ENCODE measurements around the gene TUFT1.

DNA sequence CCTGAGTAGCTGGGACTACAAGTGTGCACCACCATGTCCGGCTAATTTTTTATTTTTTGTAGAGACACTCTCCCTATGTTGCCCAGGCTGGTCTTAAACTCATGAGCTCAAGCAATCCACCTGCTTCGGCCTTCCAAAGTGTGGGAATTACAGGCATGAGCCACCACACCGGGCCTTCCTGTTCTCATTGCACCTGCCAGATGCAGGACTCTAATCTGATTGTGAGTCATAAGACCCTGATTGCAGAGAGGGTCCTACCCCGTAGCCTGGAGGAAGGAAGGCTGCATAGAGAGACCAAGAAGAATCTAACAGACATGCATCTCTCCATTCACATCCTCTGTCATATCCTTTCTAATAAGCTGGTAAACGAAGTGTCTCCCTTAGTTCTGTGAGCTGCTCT, 48.5 kb upstream of the TUFT1 start:
- TF ChIP-seq, protein P1, sequence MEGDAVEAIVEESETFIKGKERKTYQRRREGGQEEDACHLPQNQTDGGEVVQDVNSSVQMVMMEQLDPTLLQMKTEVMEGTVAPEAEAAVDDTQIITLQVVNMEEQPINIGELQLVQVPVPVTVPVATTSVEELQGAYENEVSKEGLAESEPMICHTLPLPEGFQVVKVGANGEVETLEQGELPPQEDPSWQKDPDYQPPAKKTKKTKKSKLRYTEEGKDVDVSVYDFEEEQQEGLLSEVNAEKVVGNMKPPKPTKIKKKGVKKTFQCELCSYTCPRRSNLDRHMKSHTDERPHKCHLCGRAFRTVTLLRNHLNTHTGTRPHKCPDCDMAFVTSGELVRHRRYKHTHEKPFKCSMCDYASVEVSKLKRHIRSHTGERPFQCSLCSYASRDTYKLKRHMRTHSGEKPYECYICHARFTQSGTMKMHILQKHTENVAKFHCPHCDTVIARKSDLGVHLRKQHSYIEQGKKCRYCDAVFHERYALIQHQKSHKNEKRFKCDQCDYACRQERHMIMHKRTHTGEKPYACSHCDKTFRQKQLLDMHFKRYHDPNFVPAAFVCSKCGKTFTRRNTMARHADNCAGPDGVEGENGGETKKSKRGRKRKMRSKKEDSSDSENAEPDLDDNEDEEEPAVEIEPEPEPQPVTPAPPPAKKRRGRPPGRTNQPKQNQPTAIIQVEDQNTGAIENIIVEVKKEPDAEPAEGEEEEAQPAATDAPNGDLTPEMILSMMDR (IDR thresholded peaks at IDR 0.05; ENCODE audit: insufficient read depth, low read length) = no peak
- TF ChIP-seq, protein P2, sequence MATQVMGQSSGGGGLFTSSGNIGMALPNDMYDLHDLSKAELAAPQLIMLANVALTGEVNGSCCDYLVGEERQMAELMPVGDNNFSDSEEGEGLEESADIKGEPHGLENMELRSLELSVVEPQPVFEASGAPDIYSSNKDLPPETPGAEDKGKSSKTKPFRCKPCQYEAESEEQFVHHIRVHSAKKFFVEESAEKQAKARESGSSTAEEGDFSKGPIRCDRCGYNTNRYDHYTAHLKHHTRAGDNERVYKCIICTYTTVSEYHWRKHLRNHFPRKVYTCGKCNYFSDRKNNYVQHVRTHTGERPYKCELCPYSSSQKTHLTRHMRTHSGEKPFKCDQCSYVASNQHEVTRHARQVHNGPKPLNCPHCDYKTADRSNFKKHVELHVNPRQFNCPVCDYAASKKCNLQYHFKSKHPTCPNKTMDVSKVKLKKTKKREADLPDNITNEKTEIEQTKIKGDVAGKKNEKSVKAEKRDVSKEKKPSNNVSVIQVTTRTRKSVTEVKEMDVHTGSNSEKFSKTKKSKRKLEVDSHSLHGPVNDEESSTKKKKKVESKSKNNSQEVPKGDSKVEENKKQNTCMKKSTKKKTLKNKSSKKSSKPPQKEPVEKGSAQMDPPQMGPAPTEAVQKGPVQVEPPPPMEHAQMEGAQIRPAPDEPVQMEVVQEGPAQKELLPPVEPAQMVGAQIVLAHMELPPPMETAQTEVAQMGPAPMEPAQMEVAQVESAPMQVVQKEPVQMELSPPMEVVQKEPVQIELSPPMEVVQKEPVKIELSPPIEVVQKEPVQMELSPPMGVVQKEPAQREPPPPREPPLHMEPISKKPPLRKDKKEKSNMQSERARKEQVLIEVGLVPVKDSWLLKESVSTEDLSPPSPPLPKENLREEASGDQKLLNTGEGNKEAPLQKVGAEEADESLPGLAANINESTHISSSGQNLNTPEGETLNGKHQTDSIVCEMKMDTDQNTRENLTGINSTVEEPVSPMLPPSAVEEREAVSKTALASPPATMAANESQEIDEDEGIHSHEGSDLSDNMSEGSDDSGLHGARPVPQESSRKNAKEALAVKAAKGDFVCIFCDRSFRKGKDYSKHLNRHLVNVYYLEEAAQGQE (IDR thresholded peaks at IDR 0.05; ENCODE audit: insufficient replicate concordance, low read depth) = no peak
- no peak for TF ChIP-seq POLR2AphosphoS5 (IDR thresholded peaks at IDR 0.05; ENCODE audit: low read depth)

Data from HL-60 (cell line).